Heart left ventricle (tissue), 16 donors: ENCODE results near the gene PTPRD. TPM values are rescaled to one million over a fixed set of nuclear protein-coding genes. Genes with fewer than 3 reads are reported as not detected.

Experiments
- ATAC-seq, 4 donors: fragments of 200-7000 bp; cut with Tn5 transposase; one replicate each; pipeline ENCODE4 v1.9.1; 2020 to 2022; ENCODE audit warnings: moderate library complexity in 4 of 4, mild to moderate bottlenecking in 3 of 4, moderate number of reproducible peaks in 1 of 4
- DNase-seq, 5 donors: peaks; one replicate each; pipeline ENCODE4 v3.0.0-alpha.2; 2020
- H3K27ac ChIP-seq, 12 donors: fragments of 200-600 bp; sonication (generic) in 4 of 12; one replicate each; pipeline versions ENCODE4 v1.5.0 to v1.8.0; 2016 to 2022; ENCODE audit warnings: mild to moderate bottlenecking in 2 of 12
- H3K27me3 ChIP-seq, 9 donors: fragments of 200-600 bp; sonication (generic) in 2 of 9; one replicate each; pipeline versions ENCODE4 v1.5.1 to v1.8.0; 2016 to 2022; ENCODE audit warnings: mild to moderate bottlenecking in 3 of 9
- H3K36me3 ChIP-seq, 9 donors: fragments of 200-600 bp; sonication (generic) in 2 of 9; one replicate each; pipeline versions ENCODE4 v1.5.0 to v1.8.0; 2018 to 2022; ENCODE audit warnings: mild to moderate bottlenecking in 2 of 9
- H3K4me1 ChIP-seq, 12 donors: fragments of 200-600 bp; sonication (generic) in 4 of 12; one replicate each; pipeline versions ENCODE4 v1.5.0 to v1.8.0; 2016 to 2022; ENCODE audit warnings: mild to moderate bottlenecking in 3 of 12
- H3K4me3 ChIP-seq, 12 donors: fragments of 200-600 bp; sonication (generic) in 4 of 12; one replicate each; pipeline versions ENCODE4 v1.5.0 to v1.8.0; 2017 to 2022; ENCODE audit warnings: mild to moderate bottlenecking in 9 of 12, moderate library complexity in 4 of 12
- H3K9me3 ChIP-seq, 12 donors: fragments of 200-600 bp; sonication (generic) in 4 of 12; one replicate each; pipeline versions ENCODE4 v1.5.0 to v1.8.0; 2016 to 2022; ENCODE audit warnings: mild to moderate bottlenecking in 1 of 12
- CTCF ChIP-seq, 12 donors: fragments of 200-600 bp; sonication (generic) in 4 of 12; IDR thresholded peaks; one replicate each; pipeline versions ENCODE4 v1.5.0 to v1.8.0; 2018 to 2022; ENCODE audit warnings: antibody characterized with exemption in 12 of 12, mild to moderate bottlenecking in 5 of 12
- POLR2A ChIP-seq, 2 donors: fragments of 450-650 bp; IDR thresholded peaks; one replicate each; pipeline ENCODE4 v1.6.1; 2017; ENCODE audit warnings: antibody characterized with exemption in 2 of 2, mild to moderate bottlenecking in 2 of 2, moderate library complexity in 2 of 2
- WGBS, 4 donors: extraction: QIAGEN DNeasy Blood & Tissue Kit in 2 of 4; methylation state at CpG; one replicate each; pipeline versions ENCODE4 v1.1.5 to v1.1.7; 2013 to 2018; 5-methylcytosine and 5-hydroxymethylcytosine counted together
- intact Hi-C, 10 donors: fragments of 100-400 bp; cut with DNase I; formaldehyde crosslinking; loops; one replicate each; pipeline versions ENCODE4 v1.11.1 to v1.14.2; 2022
- polyA plus RNA-seq, 2 donors: library from polyadenylated mRNA; stranded (reverse); fragments of 200-250 nt; gene quantifications; one replicate each; pipeline ENCODE4 v1.2.3, GENCODE V29; 2013
- total RNA-seq, 9 donors: library from RNA; depleted of rRNA in 2 of 9; stranded (reverse); fragments of >200 nt in 2 of 9; fragmentation: NEBNext Ultra II Directional in 3 of 9; extraction: Animal tissue kit (Norgen Biotek cat#: 25700) in 3 of 9; gene quantifications; one replicate each; pipeline versions ENCODE4 v1.1.0 to v1.2.4, GENCODE V29; 2016 to 2023
- donor health status: ischemic (EF 13 %, LVEDD 7.1; RV severe dilation, severe dysfunction).
- donor health status: healthy with polysubstance abuse.
- donor health status: DM: no; HTN: yes; CAD: no.
- donor health status: DM: no; HTN: no; CAD: no.
- donor health status: ischemic (EF 25% LVEDD 6.9; RV normal size, moderate dysfunction).
- donor health status: ischemic (EF 25% LVEDD 5.7; RV mildly dilated, moderate dysfunction).
- donor health status: healthy.
- donor health status: DM: yes; HTN: yes; CAD: no.
- donor health status: ischemic (EF 35%, LVEDD 5.7; RV mildly dilated, moderate dysfunction).
- donor health status: nonischemic (EF 11% LVEDD 7.7; RV severe dilation, severe dysfunction).
- donor health status: DM: yes; HTN: yes; CAD: no.
- donor health status: PGD.
- donor health status: ischemic (EF 29% LVEDD 5.4; RV normal size, mild dysfunction).
- donor health status: nonischemic (EF 23%, LVEDD 6.1; RV moderate dilation, normal function).

Gene PTPRD
- total and polyA plus RNA-seq, 11 donors = 1.4 to 25.3 (median 15.1) TPM

GRCh38 chr9:9494336-9494735 is 1118.5 kb downstream of the PTPRD start:
- H3K27ac ChIP-seq = no peak overlapping the region
- H3K9me3 ChIP-seq = peaks cover 0 to 30% (median 19%) of the 10 kb centered on the region in 12 donors
- ATAC-seq (no peak), DNase-seq (no peak)
- no peaks in the 10 kb centered on the region for H3K4me1 ChIP-seq
- no peak overlapping the region for H3K4me3 ChIP-seq
- no peaks in the 10 kb centered on the region for H3K27me3 ChIP-seq
- WGBS, 4 donors = 47 to 56% (median 55%) methylated on average over 3 of the region's 3 CpGs
- no peak for TF ChIP-seq POLR2A (IDR thresholded peaks at IDR 0.05)
- TF ChIP-seq CTCF (IDR thresholded peaks at IDR 0.05) = no peak
- no peaks in the 10 kb centered on the region for H3K36me3 ChIP-seq
- intact Hi-C loops = no loop called here

- Histone ChIP-seq H3K4me1 (no peaks in the 10 kb centered on the region), H3K9me3 (peaks cover 0 to 30% (median 19%) of the 10 kb centered on the region in 12 donors), H3K36me3 (no peaks in the 10 kb centered on the region), H3K27me3 (no peaks in the 10 kb centered on the region), H3K27ac (no peak overlapping the region), H3K4me3 (no peak overlapping the region)
- ATAC-seq = no peak
- intact Hi-C loops = no loop called here
- no peak for DNase-seq
- TF ChIP-seq POLR2A (IDR thresholded peaks at IDR 0.05) (no peak), CTCF (IDR thresholded peaks at IDR 0.05) (no peak)
- 79 to 84% (median 82%) methylated on average over 3 of the region's 3 CpGs for WGBS, 4 donors
These were observed 1120.3 kb downstream of the PTPRD start for GRCh38 chr9:9492506-9492905.

GRCh38 chr9:9489183-9489582 is 1123.6 kb downstream of the PTPRD start:
- intact Hi-C loops = no loop called here
- Histone ChIP-seq H3K36me3 (no peaks in the 10 kb centered on the region), H3K4me1 (no peaks in the 10 kb centered on the region), H3K4me3 (no peak overlapping the region), H3K9me3 (peaks cover 0 to 13% (median 2%) of the 10 kb centered on the region in 12 donors), H3K27me3 (no peaks in the 10 kb centered on the region), H3K27ac (no peak overlapping the region)
- DNase-seq (no peak), ATAC-seq (no peak)
- WGBS, 4 donors = 74 to 80% (median 78%) methylated on average over 3 of the region's 3 CpGs
- no peak for TF ChIP-seq POLR2A (IDR thresholded peaks at IDR 0.05)
- TF ChIP-seq CTCF (IDR thresholded peaks at IDR 0.05) = no peak

GRCh38 chr9:9483175-9483574 is 1129.6 kb downstream of the PTPRD start:
- no peaks in the 10 kb centered on the region for H3K4me1 ChIP-seq
- TF ChIP-seq CTCF (IDR thresholded peaks at IDR 0.05) = no peak
- TF ChIP-seq POLR2A (IDR thresholded peaks at IDR 0.05) = no peak
- intact Hi-C loops = no loop called here
- no peak overlapping the region for H3K27ac ChIP-seq
- DNase-seq (no peak), ATAC-seq (no peak)
- no peak overlapping the region for H3K4me3 ChIP-seq
- no peaks in the 10 kb centered on the region for H3K27me3 ChIP-seq
- H3K36me3 ChIP-seq = no peaks in the 10 kb centered on the region
- peaks cover 0 to 3% (median 0%) of the 10 kb centered on the region in 12 donors for H3K9me3 ChIP-seq
- WGBS, 4 donors = 56 to 63% (median 60%) methylated on average over 3 of the region's 3 CpGs
